Activated gamma-delta T cell treated with Interleukin-2 at 50 U/mL for 16 hours (primary cell): ENCODE measurements around the gene SLC41A3.
A peak's percentile ranks its signal among the peaks of the same experiment; 100 is the strongest.
"Not testable (repeated sequence)": the region's sequence is repeated elsewhere in the genome, so short reads cannot be mapped to it uniquely, and the experiment has no call there.

Source experiments
- DNase-seq: peaks from one replicate; pipeline ENCODE4 v3.0.0-alpha.2; 2020

The SLC41A3 gene

GRCh38 chr3:126105691-126106187 lies 21.8 kb upstream of the SLC41A3 start:
- no peak for DNase-seq

DNA sequence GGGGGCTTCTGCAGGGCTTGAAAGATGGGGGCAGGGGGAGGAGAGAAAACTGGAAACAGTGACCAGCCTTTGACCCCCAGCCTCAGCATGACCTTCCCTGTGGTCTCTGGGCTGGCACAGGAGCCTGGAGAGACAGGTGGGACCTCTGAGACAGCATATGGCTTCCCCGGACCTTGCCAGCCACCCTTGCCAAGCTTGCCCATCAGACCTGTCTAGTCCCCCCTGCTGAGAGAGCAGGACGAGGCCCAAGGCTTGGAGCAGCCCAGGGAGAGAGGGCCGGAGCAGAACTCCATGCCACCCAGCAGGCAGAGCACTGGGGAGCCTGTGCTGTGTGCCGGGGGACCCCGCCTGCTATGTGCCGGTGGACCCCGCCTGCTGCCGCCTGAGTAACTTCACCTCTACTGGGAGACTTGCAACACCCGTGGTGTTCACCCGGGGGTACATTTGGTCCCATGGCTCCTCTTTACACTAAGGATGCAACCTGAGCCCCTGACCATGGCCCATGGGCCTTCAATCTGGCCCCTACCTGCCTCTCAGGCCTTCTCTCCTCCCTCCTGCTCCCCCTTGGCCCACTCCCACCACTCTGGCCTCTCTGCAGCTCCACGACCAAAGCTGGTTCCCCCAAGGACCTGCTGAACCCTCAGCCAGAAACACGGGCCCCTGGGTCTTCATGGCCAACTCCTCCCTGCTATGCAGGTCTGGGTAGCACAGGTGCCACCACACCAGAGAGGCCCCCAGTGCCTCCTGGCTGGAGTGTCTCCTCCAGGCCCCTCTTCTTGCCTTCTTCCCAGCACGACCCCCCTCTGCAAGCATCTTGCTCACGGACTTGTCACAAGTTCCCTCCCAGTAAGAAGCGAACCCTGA lies 21.1 kb upstream of the SLC41A3 start:
- DNase-seq: no peak

DNA sequence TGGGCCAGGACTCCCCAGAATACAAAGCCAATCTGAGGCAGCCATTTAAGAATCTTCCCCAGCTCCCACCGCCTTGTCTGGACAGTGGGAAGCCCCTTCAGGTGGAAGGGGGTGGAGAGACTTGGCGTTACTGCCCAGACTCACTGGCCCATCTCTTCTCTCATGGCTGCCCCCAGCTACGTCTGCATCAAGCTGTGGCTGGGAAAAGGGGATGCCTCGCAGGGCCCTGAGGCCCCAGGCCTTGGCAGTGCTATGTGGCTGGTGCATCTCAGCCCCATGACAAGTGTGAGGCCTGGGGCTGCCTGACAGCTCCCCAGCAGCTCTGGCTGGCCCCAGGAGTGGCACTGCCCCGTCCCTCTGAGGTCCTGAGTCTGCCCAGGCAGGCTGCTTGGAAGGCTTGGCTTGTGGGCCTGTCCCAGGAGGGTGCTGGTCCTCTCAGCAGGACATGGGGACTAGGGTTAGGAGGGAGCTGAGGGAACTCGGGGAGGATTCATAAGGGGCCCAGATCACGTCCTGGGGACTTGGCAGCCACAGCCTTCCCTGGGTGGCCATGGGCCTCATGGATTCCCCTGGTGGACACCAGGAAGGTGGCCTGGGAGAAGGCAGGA lies 20.2 kb upstream of the SLC41A3 start:
- no peak for DNase-seq

DNA sequence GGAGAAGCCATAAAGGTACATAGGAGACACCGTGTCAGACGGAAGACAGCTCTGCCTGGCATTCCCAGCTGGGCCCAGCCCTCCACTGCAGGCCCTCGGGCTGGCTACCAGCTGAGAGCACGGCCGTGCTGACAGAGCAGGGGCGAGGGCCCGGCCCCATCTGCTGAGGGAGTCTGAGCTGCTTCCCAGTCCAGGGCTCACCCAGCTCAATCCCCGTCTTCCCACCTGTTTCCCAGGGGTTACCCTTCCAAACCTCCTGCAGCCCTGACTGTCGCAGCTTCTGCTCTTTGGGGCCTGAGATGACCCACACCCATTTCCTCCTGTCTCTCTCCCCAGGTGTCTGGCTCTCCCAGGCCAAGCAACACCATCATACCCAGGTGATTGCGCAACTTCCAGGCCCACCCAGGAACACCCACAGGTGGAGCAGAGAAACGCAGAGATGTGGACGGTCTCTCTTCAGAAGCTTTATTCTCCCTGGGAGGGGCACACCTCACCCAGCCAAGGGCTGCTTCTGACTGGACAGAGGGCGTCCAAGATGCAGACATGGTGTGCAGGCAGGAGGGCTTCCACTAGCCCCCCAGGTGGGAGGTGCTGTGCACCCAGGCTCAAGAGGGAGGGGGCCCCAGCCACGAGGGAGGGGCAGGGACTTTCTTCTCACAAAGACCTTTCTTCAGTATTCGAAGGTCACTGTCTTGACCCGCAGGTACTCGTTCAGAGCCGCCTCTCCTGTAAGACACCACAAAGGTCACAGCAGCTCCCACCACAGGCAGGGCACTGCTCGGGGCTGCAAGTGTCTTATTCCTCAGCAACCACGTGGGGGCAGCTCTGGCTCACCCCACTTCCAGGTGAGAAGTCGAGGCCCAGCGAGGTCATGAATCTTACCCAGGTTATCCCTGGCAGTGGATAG lies 19.4 kb upstream of the SLC41A3 start:
- DNase-seq: no peak

- DNase-seq: no peak
Observed at GRCh38 chr3:126102530-126102951, 18.6 kb upstream of the SLC41A3 start.

DNA sequence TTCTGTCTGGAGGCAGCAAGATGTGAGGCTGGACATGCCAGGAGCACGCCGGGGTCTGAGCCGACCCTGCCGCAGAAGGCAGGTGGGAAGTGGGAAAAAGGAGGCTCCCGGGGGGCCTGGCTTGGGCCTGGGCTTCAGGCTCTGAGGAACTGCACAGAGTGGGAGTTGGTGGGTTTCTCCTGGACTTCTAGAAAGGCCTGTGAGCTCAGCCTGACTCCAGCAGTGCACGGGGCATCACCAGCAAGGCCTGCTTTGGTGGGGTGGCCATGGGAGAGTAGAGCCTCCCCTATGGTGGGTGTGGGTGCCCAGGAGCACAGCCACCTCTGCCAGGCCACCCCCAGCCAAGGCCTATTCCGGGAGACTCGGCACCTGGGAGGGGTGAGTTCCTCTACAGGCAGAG lies 18.1 kb upstream of the SLC41A3 start:
- no peak for DNase-seq

- DNase-seq: no peak
Observed at GRCh38 chr3:126101521-126101982, 17.6 kb upstream of the SLC41A3 start.

DNA sequence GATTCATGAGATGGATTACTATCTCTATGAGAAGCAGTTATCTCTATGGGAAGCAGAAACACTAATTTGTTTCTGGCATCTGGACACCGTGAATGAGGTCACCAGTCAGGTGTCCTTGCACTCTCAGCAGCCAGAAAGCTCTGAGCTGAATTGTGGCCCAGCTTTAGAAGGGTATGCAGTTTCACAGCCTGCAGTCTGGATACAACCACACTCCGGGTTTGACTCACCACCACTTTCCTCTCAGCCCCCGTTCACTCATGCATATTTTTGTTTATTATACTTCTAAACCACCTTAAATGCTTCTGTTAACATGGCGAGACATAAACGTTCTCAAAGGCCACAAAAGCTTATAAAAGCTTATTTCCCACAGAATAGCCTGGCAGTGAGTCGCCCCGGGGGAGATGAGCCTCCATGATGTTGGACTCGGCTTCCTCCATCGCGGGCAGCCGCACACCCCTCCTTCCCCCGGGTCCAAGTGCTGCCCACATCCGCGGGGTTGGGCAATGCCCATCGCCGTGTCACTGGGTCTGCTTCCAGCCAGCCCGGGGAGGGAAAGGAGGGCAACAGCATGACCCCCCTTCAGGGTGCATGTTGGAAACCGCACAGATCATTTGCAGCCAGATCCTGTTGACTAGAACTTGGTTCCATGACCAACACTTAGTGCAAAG lies 16.8 kb upstream of the SLC41A3 start:
- DNase-seq: no peak

DNA sequence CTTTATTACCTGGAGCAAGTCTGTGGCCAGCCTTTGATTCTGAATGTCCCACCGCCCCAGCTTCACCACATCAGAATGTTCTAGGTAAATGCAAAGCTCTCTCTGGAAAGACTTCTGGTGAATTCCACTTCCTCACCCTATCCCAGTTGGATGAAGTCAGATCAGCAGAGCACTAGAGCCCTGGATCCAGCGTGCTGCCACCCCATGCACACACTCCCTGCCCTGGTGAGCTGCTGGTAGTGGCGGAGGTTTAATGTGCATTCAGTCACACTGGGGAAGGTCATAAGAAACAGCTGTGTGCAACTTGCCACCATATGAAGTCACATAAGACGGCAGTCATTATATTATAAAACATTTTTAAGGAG lies 16.3 kb upstream of the SLC41A3 start:
- no peak for DNase-seq

DNA sequence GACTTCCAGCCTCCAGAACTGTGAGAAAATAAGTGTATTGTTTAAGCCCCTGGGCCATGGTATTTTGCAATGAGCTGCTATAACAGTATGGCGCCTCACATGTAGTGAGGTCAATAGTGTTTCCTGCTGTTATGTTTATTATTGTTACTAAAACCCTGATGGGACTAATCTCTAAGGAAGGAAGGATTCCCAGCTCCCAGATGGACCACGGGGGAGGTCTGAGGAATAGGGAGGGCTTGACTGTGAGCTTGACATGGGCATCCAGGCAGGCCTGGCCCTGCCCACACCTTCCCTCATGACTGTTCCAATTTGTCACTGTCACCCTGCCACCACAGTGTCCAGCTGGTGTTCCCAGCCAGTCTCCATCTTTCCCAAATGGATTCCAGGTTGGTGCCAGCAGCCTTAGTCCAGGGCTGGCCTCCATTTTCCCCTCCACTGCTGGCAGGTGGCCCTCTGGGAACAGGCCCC lies 14.5 kb upstream of the SLC41A3 start:
- DNase-seq: no peak

DNA sequence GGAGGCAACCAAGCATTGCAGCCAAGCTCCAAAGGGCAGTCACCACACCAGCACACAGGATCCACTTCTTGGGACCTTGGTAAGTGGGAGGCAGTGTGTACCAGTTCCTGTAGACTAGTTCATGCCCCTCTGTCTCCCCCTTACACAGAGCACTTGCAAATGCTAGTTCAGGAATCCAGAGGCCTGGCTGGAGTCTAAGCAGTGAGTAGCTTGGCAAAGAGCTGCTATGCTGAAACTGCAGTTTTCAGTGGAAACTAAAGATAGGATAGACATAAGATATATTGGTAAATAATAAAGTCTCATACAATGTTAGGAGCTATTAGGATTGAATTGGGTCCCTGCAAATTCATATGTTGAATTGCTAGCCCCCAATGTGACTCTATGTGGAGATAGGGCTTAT lies 13.9 kb upstream of the SLC41A3 start:
- no peak for DNase-seq

DNA sequence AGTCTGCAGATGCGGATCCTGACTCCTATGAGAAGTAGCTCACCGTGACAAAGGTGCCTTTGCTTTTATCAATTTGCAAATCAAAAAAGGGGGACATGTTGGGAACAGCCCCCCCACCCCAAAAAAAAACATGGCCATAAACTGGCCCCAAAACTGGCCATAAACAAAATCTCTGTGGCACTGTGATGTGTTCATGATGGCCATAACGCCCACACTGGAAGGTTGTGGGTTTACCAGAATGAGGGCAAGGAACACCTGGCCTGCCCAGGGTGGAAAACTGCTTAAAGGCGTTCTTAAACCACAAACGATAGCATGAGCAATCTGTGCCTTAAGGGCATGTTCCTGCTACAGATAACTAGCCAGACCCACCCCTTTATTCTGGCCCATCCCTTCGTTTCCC lies 12.3 kb upstream of the SLC41A3 start:
- DNase-seq: not testable (repeated sequence)

GRCh38 chr3:126092128-126092527 lies 8.2 kb upstream of the SLC41A3 start:
- DNase-seq: not testable (repeated sequence)

GRCh38 chr3:126087552-126088175 lies 3.7 kb upstream of the SLC41A3 start:
- DNase-seq: no peak

GRCh38 chr3:126085841-126086240 lies 1.9 kb upstream of the SLC41A3 start:
- no peak for DNase-seq

GRCh38 chr3:126085276-126085675 lies 1.4 kb upstream of the SLC41A3 start:
- DNase-seq: no peak

- DNase-seq: no peak
Observed at GRCh38 chr3:126084768-126085180, 850 bp upstream of the SLC41A3 start.

DNA sequence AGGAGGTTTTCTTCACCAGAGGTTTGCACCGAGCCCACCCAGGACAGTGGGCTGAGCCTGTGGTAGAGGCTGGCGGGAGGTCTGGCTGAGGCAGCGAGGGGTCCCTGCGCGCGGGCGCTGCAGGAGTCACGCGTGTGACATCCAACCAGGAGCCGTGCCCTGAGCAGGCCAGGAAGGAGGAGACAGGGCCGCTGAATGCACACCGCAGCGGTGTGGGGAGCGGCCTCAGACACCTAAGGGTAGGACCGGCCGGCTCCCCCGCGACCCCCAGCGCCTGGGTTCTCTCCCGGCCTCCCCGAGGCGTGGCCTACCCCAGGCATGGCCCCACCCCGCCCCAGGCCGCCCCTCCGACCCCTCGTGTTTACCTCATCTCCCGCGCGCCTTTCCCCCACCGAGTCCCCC lies 412 bp downstream of the SLC41A3 start:
- peak; percentile 34 for DNase-seq

DNA sequence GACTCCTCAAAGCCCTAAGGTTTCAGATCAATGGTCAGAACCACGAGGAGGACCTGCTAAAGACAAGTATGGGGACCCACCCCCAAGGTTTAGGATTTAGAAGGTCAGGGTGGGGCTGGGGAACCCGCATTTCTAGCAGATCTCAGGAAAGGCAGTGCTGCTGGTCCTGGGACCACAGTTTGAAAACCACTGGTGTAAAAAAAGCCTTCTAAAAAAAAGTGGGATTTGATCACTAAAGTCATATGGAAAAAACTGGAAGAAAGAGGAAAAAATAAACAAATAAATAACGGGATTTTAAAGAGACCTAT lies 832 bp downstream of the SLC41A3 start:
- DNase-seq: no peak

DNA sequence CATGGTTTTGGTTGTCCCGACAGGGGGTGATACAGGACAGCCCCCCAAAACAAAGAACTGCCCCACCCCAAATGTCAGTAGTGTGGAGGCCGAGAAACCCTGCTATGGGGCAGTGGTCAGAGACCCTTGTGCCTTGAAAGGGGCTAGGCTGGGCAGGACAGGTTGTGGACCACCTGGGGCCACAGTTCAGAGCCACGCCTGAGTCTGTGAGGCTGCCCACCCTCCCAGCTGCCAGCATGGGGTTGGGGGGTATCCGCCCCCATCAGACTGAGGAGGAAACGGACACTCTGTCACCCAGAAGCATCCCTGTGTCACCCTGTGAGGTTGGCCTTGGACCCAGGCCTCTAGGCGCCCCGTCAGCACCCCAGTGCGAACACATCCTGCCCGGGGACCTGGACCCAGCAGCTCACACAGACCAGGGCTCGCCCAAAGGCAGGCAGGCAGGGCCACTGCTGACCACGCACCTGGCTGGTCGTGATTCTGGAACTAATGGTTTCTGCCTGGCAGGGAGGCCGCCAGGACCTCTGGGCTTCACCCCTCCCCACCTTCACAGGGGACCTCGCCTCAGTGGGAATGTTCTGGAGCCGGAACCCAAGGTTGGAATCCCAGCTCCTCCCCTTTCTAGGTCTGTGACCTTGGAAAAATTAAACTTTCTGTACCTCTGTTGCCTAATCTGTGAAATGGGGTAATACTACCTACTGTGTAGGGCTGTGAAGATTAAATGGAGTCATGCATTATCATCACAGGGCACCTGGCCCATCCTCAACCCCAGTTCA lies 1.4 kb downstream of the SLC41A3 start:
- no peak for DNase-seq

DNA sequence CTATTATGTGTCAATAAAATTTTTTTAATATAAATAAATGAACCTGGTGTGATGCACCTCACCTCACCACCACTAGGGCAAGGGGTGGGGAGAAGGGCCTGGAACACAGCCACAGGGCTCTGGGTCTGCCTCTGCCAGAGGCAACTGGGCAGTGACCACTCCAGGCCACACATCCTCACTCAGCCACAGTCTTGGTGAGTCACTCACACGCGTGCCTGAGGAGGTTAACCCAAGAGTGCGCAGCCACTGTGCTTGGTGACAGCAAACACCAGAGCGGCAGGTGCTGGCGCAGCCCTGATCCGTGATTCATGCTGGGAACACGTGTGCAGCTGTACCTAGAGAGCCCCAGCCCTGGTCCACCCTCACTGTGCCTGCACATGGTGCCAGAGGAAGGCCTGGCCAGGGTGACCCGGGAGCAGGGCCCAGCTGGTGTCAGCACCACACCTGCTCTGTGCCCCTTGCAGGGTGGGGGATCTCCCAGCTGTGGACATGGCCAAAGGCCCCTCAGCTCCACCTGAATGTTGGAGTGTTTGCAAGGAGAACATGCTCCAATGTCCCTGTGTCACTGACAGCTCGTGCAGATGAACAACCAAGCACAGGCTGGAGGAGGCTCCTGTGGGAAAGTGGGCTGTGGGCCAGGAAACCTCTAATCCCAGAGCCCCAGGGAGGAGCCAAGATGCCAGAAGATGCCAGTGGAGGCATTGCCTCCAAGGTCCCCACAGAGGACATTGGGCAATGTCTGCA lies 2.1 kb downstream of the SLC41A3 start:
- no peak for DNase-seq
